SK-N-SH (cell line): ENCODE results near the gene GPD2.

Source experiments
- CTCF ChIP-seq: fragments of 200-600 bp; sonication (generic); IDR thresholded peaks from 2 replicates; pipeline ENCODE4 v1.6.1; 2017; ENCODE audit warnings: antibody characterized with exemption, mild to moderate bottlenecking, moderate library complexity
- GABPA ChIP-seq: IDR thresholded peaks from 2 replicates; pipeline ENCODE4 v1.4.0; 2012; ENCODE audit warnings: low read depth, mild to moderate bottlenecking
- GATA2 ChIP-seq: sonication (generic); formaldehyde crosslinking; IDR thresholded peaks from 2 replicates; pipeline ENCODE4 v1.5.0; 2020; ENCODE audit warnings: mild to moderate bottlenecking, missing genetic modification reagents
- MEF2A ChIP-seq: IDR thresholded peaks from 2 replicates; pipeline ENCODE4 v1.4.0; 2012; ENCODE audit warnings: low read depth, borderline replicate concordance
- REST ChIP-seq: IDR thresholded peaks from 2 replicates; pipeline ENCODE4 v1.6.1; 2012; ENCODE audit warnings: mild to moderate bottlenecking, low read depth, low read length, moderate library complexity
- SIN3A ChIP-seq: IDR thresholded peaks from 2 replicates; pipeline ENCODE4 v1.6.1; 2012; ENCODE audit warnings: low read depth, mild to moderate bottlenecking, low read length, moderate library complexity, borderline replicate concordance
- SMC3 ChIP-seq: IDR thresholded peaks from 2 replicates; pipeline ENCODE4 v1.6.1; 2012; ENCODE audit warnings: low read depth, low read length, improper control_type of control experiment
- TAF1 ChIP-seq: IDR thresholded peaks from 2 replicates; pipeline ENCODE4 v1.6.1; 2012; ENCODE audit warnings: low read depth, mild to moderate bottlenecking, low read length, moderate library complexity, borderline replicate concordance
- YY1 ChIP-seq: IDR thresholded peaks from 2 replicates; pipeline ENCODE4 v1.4.0; 2012; ENCODE audit warnings: low read depth, mild to moderate bottlenecking

GRCh38 chr2:156585457-156585856, 149.3 kb downstream of the GPD2 start:
- TF ChIP-seq CTCF (no peak), REST (no peak), YY1 (no peak), TAF1 (no peak), GATA2 (CRISPR knock-in tag) (no peak), SMC3 (no peak), MEF2A (no peak), GABPA (no peak), SIN3A (no peak)
